Measurements from ENCODE around the gene NRXN2.

DNA sequence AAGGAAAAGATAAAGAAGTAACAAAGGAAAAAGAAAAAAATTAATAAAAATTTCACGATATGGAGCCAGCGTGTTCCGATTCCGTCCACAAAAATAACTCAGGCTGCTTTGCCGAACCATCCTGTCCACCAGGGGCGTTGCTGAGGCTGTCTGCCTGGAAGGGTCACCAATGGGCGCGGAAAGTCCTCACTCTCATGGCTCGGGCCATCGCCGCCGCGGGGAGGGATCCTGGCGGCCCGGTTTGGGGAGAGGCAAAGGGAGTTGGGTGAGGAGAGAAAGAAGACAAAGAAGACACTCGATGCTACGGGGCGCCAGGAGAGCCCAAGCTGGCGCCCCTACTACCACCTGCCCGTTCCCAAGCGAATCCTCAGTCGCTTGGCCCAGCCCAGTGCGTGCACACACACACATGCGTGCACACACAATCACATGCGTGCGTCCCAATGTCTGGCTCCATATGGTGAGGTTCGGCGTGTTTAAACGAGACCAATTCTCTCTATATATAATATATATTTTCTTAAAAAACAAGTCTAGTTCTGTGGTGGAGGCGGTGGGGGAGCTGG, 42.4 kb upstream of the NRXN2 start:
- TF ChIP-seq EZH2 (IDR thresholded peaks at IDR 0.05) (no peak), POLR2AphosphoS5 (IDR thresholded peaks at IDR 0.05; ENCODE audit: borderline replicate concordance, low read depth, low read length) (no peak), FOXP2 (optimal IDR thresholded peaks at IDR 0.05; ENCODE audit: control extremely low read depth, extremely low read length, insufficient read depth) (no peak)
